ENCODE data around the gene ZCCHC8. TPM values are rescaled to one million over a fixed set of nuclear protein-coding genes. Genes with fewer than 3 reads are reported as not detected.
"Not testable (repeated sequence)": the region's sequence is repeated elsewhere in the genome, so short reads cannot be mapped to it uniquely, and the experiment has no call there.

Gene ZCCHC8
- total and polyA plus RNA-seq, 2 donors (not counting 1 experiment from before 2014, with no cell fraction given) = 10.9 to 23.8 TPM

GRCh38 chr12:122491991-122492390, 8.7 kb downstream of the ZCCHC8 start:
- Histone ChIP-seq H3K27me3 (ENCODE audit: control insufficient read depth, insufficient read depth, low read length) (no peaks in the 10 kb centered on the region), H3K27ac (ENCODE audit: insufficient read depth, low read length) (no peak overlapping the region), H3K9ac (ENCODE audit: insufficient read depth, low read length) (no peak overlapping the region), H3K4me3 (replicated peaks in 1 of 4; ENCODE audit: control extremely low read depth in 1 of 4, insufficient read depth in 1 of 4, low read depth in 3 of 4, low read length in 4 of 4) (no peak overlapping the region), H2AFZ (ENCODE audit: low read length) (no peak overlapping the region), H3K79me2 (ENCODE audit: control insufficient read depth, insufficient read depth, low read length) (peaks cover 6% of the 10 kb centered on the region), H3K36me3 (ENCODE audit: control insufficient read depth, insufficient read depth, low read length) (peaks cover 8% of the 10 kb centered on the region), H4K20me1 (ENCODE audit: control insufficient read depth, extremely low read depth, insufficient read depth, low read length) (no peaks in the 10 kb centered on the region), H3K9me3 (ENCODE audit: control insufficient read depth, insufficient read depth, low read depth, low read length) (no peaks in the 10 kb centered on the region), H3K4me2 (ENCODE audit: extremely low read depth, insufficient read depth, low read length) (no peak overlapping the region), H3K4me1 (ENCODE audit: control insufficient read depth, extremely low read depth, insufficient read depth, low read length) (no peaks in the 10 kb centered on the region)
- DNase-seq (ENCODE audit: low read depth in 2 of 2) = peak in 1 of 2 donors; percentile 17
- TF ChIP-seq CTCF (conservative IDR thresholded peaks at IDR 0.05 in 1 of 2, IDR thresholded peaks at IDR 0.05 in 1 of 2; ENCODE audit: low read depth in 1 of 2, low read length in 2 of 2) (no peak), EZH2 (IDR thresholded peaks at IDR 0.05; ENCODE audit: low read length, missing control alignments) (no peak)

DNA sequence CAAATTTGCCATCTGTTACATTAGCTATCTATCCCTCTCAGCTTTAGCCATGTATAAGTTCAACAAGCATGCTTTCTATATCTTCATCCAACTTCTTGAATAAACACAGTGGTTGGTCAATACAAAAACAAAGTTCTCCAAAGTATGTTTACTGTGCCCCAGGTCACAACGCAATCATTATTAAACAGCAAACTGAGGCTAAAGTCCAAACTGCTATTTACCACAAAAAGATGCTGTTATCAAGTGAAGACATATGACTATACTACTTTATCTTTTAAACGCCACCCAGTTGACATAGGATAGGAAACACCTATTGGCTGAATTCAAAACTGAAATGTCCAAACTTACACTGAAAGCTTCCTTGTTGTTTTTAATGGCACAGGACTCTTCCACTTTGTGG, 11.7 kb downstream of the ZCCHC8 start:
- DNase-seq (ENCODE audit: low read depth in 2 of 2) = no peak

GRCh38 chr12:122487807-122488206, 12.9 kb downstream of the ZCCHC8 start:
- H3K27me3 ChIP-seq (ENCODE audit: control insufficient read depth, insufficient read depth, low read length); DNase-seq (ENCODE audit: low read depth in 2 of 2); H3K36me3 ChIP-seq (ENCODE audit: control insufficient read depth, insufficient read depth, low read length); H3K9me3 ChIP-seq (ENCODE audit: control insufficient read depth, insufficient read depth, low read depth, low read length); H3K27ac ChIP-seq (ENCODE audit: insufficient read depth, low read length); H3K4me3 ChIP-seq (replicated peaks in 1 of 4; ENCODE audit: control extremely low read depth in 1 of 4, insufficient read depth in 1 of 4, low read depth in 3 of 4, low read length in 4 of 4); H3K79me2 ChIP-seq (ENCODE audit: control insufficient read depth, insufficient read depth, low read length); H3K9ac ChIP-seq (ENCODE audit: insufficient read depth, low read length); H4K20me1 ChIP-seq (ENCODE audit: control insufficient read depth, extremely low read depth, insufficient read depth, low read length); H3K4me2 ChIP-seq (ENCODE audit: extremely low read depth, insufficient read depth, low read length); H3K4me1 ChIP-seq (ENCODE audit: control insufficient read depth, extremely low read depth, insufficient read depth, low read length); H2AFZ ChIP-seq (ENCODE audit: low read length): not testable (repeated sequence)

More for the DNA sequence above, 11.7 kb downstream of the ZCCHC8 start:
- Histone ChIP-seq H3K9ac (ENCODE audit: insufficient read depth, low read length) (no peak overlapping the region), H2AFZ (ENCODE audit: low read length) (no peak overlapping the region), H3K4me2 (ENCODE audit: extremely low read depth, insufficient read depth, low read length) (no peak overlapping the region), H3K4me3 (replicated peaks in 1 of 4; ENCODE audit: control extremely low read depth in 1 of 4, insufficient read depth in 1 of 4, low read depth in 3 of 4, low read length in 4 of 4) (no peak overlapping the region), H3K27ac (ENCODE audit: insufficient read depth, low read length) (no peak overlapping the region), H3K79me2 (ENCODE audit: control insufficient read depth, insufficient read depth, low read length) (peaks cover 1% of the 10 kb centered on the region), H3K36me3 (ENCODE audit: control insufficient read depth, insufficient read depth, low read length) (peaks cover 10% of the 10 kb centered on the region), H3K27me3 (ENCODE audit: control insufficient read depth, insufficient read depth, low read length) (no peaks in the 10 kb centered on the region), H3K9me3 (ENCODE audit: control insufficient read depth, insufficient read depth, low read depth, low read length) (no peaks in the 10 kb centered on the region), H4K20me1 (ENCODE audit: control insufficient read depth, extremely low read depth, insufficient read depth, low read length) (no peaks in the 10 kb centered on the region), H3K4me1 (ENCODE audit: control insufficient read depth, extremely low read depth, insufficient read depth, low read length) (no peaks in the 10 kb centered on the region)
- TF ChIP-seq CTCF (conservative IDR thresholded peaks at IDR 0.05 in 1 of 2, IDR thresholded peaks at IDR 0.05 in 1 of 2; ENCODE audit: low read depth in 1 of 2, low read length in 2 of 2) (no peak), EZH2 (IDR thresholded peaks at IDR 0.05; ENCODE audit: low read length, missing control alignments) (no peak)

Measured in fibroblast of lung (primary cell).